GM12878 (cell line): ENCODE results near the gene DGLUCY.

ENCODE experiments used
- CTCF ChIP-seq, 3 experiments: IDR thresholded peaks in 2 of 3; conservative IDR thresholded peaks in 1 of 3; 2 replicates each; pipeline ENCODE4 v1.5.1; 2011; ENCODE audit warnings: low read depth in 3 of 3, low read length in 3 of 3, mild to moderate bottlenecking in 3 of 3, control low read depth in 2 of 3, moderate library complexity in 2 of 3, inconsistent platforms in 1 of 3, mixed read lengths in 1 of 3; ENCODE audit not compliant: control insufficient read depth in 2 of 3, insufficient read depth in 1 of 3; ENCODE audit errors: extremely low read depth in 1 of 3
- EP300 ChIP-seq, 2 experiments: fragments of 150-350 bp in 1 of 2; IDR thresholded peaks; 2 replicates each; pipeline ENCODE4 v1.6.1; 2011 to 2012; ENCODE audit warnings: low read depth in 2 of 2, low read length in 2 of 2, borderline replicate concordance in 1 of 2, improper control_type of control experiment in 1 of 2, inconsistent platforms in 1 of 2; ENCODE audit not compliant: control insufficient read depth in 1 of 2
- HDAC2 ChIP-seq: fragments of 200-600 bp; sonication (generic); IDR thresholded peaks from 2 replicates; pipeline ENCODE4 v1.6.1; 2017
- POLR2A ChIP-seq: IDR thresholded peaks from 2 replicates; pipeline ENCODE4 v1.6.1; 2011; ENCODE audit warnings: low read depth, mild to moderate bottlenecking, low read length
- SMAD1 ChIP-seq: fragments of 450-650 bp; IDR thresholded peaks from 2 replicates; pipeline ENCODE4 v1.6.1; 2018; ENCODE audit warnings: mild to moderate bottlenecking, low read depth; ENCODE audit not compliant: partially characterized antibody
- SREBF1 ChIP-seq: IDR thresholded peaks from 2 replicates; pipeline ENCODE4 v1.6.1; 2012; ENCODE audit warnings: mild to moderate bottlenecking, low read length
- SUZ12 ChIP-seq: fragments of 200-600 bp; sonication (generic); IDR thresholded peaks from one replicate; pipeline ENCODE4 v1.6.1; 2018; ENCODE audit warnings: antibody characterized with exemption, mild to moderate bottlenecking; ENCODE audit not compliant: unreplicated experiment

- TF ChIP-seq HDAC2 = no peak
- TF ChIP-seq SMAD1 = no peak
- TF ChIP-seq SUZ12 = no peak
- TF ChIP-seq POLR2A = no peak
- TF ChIP-seq EP300 (IDR thresholded peaks at IDR 0.05; ENCODE audit: borderline replicate concordance in 1 of 2, control insufficient read depth in 1 of 2, low read depth in 2 of 2, low read length in 2 of 2) = no peak
- TF ChIP-seq SREBF1 = no peak
- no peak for TF ChIP-seq CTCF (IDR thresholded peaks at IDR 0.05 in 2 of 3, conservative IDR thresholded peaks at IDR 0.05 in 1 of 3; ENCODE audit: control insufficient read depth in 2 of 3, extremely low read depth in 1 of 3, insufficient read depth in 1 of 3, low read depth in 3 of 3, low read length in 3 of 3)
These were observed 19.1 kb upstream of the DGLUCY start for GRCh38 chr14:91094772-91095171.
